Right atrium auricular region (tissue), 2 donors: ENCODE data around the gene ACVRL1. TPM values are rescaled to one million over a fixed set of nuclear protein-coding genes. Genes with fewer than 3 reads are reported as not detected.
A peak's percentile ranks its signal among the peaks of the same experiment; 100 is the strongest.

Source experiments
- DNase-seq: peaks from one replicate; pipeline ENCODE4 v3.0.0-alpha.2; 2019; ENCODE audit warnings: low spot score
- H3K27ac ChIP-seq, 2 donors: fragments of 200-600 bp; sonication (generic); 1 replicate in 1 of 2; 2 replicates in 1 of 2; pipeline ENCODE4 v1.5.1; 2016 to 2019
- H3K27me3 ChIP-seq, 2 donors: fragments of 200-600 bp; sonication (generic); one replicate each; pipeline versions ENCODE4 v1.5.1 to v1.6.0; 2017 to 2019
- H3K36me3 ChIP-seq: fragments of 200-600 bp; sonication (generic); one replicate; pipeline ENCODE4 v1.5.1; 2016
- H3K4me1 ChIP-seq, 2 donors: fragments of 200-600 bp; sonication (generic); one replicate each; pipeline versions ENCODE4 v1.5.1 to v1.6.0; 2017 to 2019
- H3K4me3 ChIP-seq, 2 donors: fragments of 200-600 bp; sonication (generic); 1 replicate in 1 of 2; 2 replicates in 1 of 2; pipeline ENCODE4 v1.5.1; 2017 to 2019; ENCODE audit warnings: mild to moderate bottlenecking in 1 of 2, moderate library complexity in 1 of 2
- H3K9me3 ChIP-seq, 2 donors: fragments of 200-600 bp; sonication (generic); one replicate each; pipeline ENCODE4 v1.5.1; 2019
- CTCF ChIP-seq, 2 donors: fragments of 200-600 bp; sonication (generic); IDR thresholded peaks; one replicate each; pipeline ENCODE4 v1.5.1; 2019; ENCODE audit warnings: antibody characterized with exemption in 2 of 2
- total RNA-seq, 2 donors: library from RNA; depleted of rRNA; stranded (reverse); fragments of >200 nt; gene quantifications; one replicate each; pipeline ENCODE4 v1.1.0, GENCODE V29; 2016

ACVRL1 gene
- total RNA-seq, 2 donors from 2014 or later = 48.1 to 57.5 TPM

- Histone ChIP-seq H3K27me3 (no peaks in the 10 kb centered on the region), H3K4me1 (peaks cover 0 to 11% of the 10 kb centered on the region in 2 donors), H3K27ac (no peak overlapping the region), H3K4me3 (no peak overlapping the region), H3K9me3 (peaks cover 0 to 18% of the 10 kb centered on the region in 2 donors), H3K36me3 (no peaks in the 10 kb centered on the region)
- DNase-seq = no peak
- no peak for TF ChIP-seq CTCF (IDR thresholded peaks at IDR 0.05)
Measured at GRCh38 chr12:51941604-51942003, 34.3 kb downstream of the ACVRL1 start.

- DNase-seq = no peak
- no peak overlapping the region for H3K27ac ChIP-seq
- no peak overlapping the region for H3K4me3 ChIP-seq
- TF ChIP-seq CTCF (IDR thresholded peaks at IDR 0.05) = no peak
- H3K4me1 ChIP-seq = peaks cover 0 to 11% of the 10 kb centered on the region in 2 donors
- no peaks in the 10 kb centered on the region for H3K36me3 ChIP-seq
- no peaks in the 10 kb centered on the region for H3K27me3 ChIP-seq
- peaks cover 0 to 18% of the 10 kb centered on the region in 2 donors for H3K9me3 ChIP-seq
Measured at GRCh38 chr12:51942056-51942455, 34.8 kb downstream of the ACVRL1 start.

GRCh38 chr12:51942501-51943000 lies 35.2 kb downstream of the ACVRL1 start:
- no peak for TF ChIP-seq CTCF (IDR thresholded peaks at IDR 0.05)
- H3K4me1 ChIP-seq = peaks cover 0 to 11% of the 10 kb centered on the region in 2 donors
- peak; percentile 23 for DNase-seq
- H3K4me3 ChIP-seq = no peak overlapping the region
- H3K27me3 ChIP-seq = no peaks in the 10 kb centered on the region
- no peak overlapping the region for H3K27ac ChIP-seq
- H3K36me3 ChIP-seq = no peaks in the 10 kb centered on the region
- H3K9me3 ChIP-seq = peaks cover 0 to 18% of the 10 kb centered on the region in 2 donors

- peaks cover 0 to 11% of the 10 kb centered on the region in 2 donors for H3K4me1 ChIP-seq
- no peaks in the 10 kb centered on the region for H3K36me3 ChIP-seq
- no peak overlapping the region for H3K27ac ChIP-seq
- H3K9me3 ChIP-seq = peaks cover 0 to 18% of the 10 kb centered on the region in 2 donors
- H3K27me3 ChIP-seq = no peaks in the 10 kb centered on the region
- TF ChIP-seq CTCF (IDR thresholded peaks at IDR 0.05) = no peak
- no peak overlapping the region for H3K4me3 ChIP-seq
- DNase-seq = peak; percentile 26
Measured at GRCh38 chr12:51943346-51943745, 36.0 kb downstream of the ACVRL1 start.

- Histone ChIP-seq H3K4me1 (peaks cover 0 to 11% of the 10 kb centered on the region in 2 donors), H3K27ac (no peak overlapping the region), H3K4me3 (no peak overlapping the region), H3K36me3 (no peaks in the 10 kb centered on the region), H3K9me3 (peaks cover 0 to 18% of the 10 kb centered on the region in 2 donors), H3K27me3 (no peaks in the 10 kb centered on the region)
- DNase-seq = no peak
- TF ChIP-seq CTCF (IDR thresholded peaks at IDR 0.05) = no peak
Measured at GRCh38 chr12:51944608-51945233, 37.4 kb downstream of the ACVRL1 start.
